Fibroblast of skin of left biceps (primary cell): Measurements from ENCODE around the gene RPL3.

Source experiments
- DNase-seq, 2 experiments: peaks; one replicate each; pipeline ENCODE4 v3.0.0-alpha.2; 2013; ENCODE audit warnings: low read depth in 2 of 2

RPL3 gene

GRCh38 chr22:39317084-39317774 lies 2.2 kb downstream of the RPL3 start:
- DNase-seq: no peak

- DNase-seq: peak in 1 of 2 experiments; percentile 69
These were observed 2.9 kb downstream of the RPL3 start for GRCh38 chr22:39316440-39317083.

DNA sequence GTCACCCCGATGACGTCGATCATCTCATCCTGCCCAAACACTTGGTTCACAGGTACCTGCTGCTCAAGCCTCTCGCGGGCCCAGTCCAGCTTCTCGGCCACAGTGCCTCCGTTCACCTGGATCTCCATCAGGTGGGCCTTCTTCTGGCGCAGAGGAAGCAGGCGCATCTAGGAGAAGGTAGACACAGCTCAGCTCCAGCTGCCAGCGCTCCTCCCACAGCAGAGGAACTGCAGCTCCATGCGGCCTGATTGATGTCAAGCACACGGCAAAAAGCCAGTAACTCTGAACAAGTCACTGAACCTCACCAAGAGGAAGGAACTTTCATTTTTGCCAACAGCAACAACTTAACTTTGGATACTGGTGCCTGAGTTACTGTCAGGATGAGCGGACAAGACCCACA lies 4.0 kb downstream of the RPL3 start:
- DNase-seq: no peak

DNA sequence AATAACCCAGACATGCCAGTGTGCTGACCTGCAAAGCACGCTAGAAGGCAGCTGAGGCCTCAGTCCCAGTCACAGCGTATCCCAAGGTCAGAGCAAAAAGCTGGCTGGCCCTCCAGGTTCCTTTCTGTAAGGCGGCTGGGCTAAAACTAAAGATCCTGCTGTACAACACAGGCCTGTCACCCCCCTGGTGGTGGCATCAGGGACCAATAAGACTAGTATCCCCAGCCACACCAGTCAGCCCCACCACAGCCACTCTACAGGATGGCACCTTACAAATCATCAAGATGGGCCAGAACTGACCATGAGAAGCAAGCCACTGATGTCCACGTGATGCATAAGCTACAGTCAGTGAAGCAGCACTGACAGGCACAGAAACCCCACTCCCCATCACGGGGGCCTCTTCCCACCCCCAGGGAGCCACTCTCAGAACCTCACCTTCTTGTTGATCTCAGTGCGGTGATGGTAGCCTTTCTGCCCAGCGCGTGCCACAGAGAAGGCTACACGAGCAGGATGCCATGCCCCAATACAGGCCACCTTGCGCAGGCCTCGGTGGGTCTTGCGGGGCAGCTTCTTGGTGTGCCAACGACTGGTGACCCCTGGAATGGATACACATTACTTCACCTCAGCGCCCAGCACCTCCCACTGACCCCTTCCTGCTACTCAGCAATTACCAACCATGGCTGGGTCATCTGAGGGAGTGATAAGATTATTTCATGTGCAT lies 5.0 kb downstream of the RPL3 start:
- no peak for DNase-seq

- DNase-seq: no peak
These were observed 6.0 kb downstream of the RPL3 start for GRCh38 chr22:39313258-39314001.

- no peak for DNase-seq
These were observed 7.0 kb downstream of the RPL3 start for GRCh38 chr22:39312410-39312809.

DNA sequence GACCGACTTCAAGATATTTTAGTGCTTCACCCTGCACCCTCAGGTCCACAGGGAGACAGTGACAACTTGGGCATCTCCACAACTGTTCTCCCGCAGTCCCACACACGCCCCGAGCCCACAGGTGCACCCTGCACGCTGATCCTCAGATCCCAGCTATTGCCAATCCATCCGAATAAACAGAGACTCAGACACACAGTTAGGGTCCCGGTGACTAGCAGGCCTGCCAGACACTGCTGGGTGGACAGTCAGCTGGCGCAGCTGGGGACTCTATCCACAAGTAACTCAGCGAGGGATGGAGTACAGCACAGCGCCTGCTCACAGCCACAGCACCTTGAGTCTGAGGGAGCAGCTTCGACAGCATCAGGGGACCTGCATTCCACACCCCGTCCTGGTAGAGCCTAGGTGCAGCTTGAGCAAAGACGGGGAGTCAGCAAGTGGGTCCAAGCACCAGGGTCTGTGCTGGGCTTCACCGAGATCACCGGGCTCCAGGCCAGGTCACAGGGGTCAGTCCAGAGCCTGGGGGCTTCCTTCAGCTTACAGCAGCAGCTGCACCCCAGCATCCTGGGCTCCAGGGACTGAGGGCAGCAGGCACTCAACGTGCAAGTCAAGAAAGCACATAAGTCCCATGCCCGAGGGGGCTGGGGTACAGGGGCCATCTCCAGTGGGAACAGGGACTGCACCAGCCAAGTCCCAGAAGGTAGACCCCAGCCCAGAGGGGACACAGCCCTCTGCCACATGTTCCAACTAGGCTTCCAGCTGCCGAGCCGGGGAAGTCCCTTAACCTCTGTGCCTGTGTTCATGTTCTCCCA lies 7.6 kb downstream of the RPL3 start:
- no peak for DNase-seq

- no peak for DNase-seq
These were observed 9.3 kb downstream of the RPL3 start for GRCh38 chr22:39309881-39310714.

GRCh38 chr22:39309364-39309861 lies 10.0 kb downstream of the RPL3 start:
- DNase-seq: no peak

DNA sequence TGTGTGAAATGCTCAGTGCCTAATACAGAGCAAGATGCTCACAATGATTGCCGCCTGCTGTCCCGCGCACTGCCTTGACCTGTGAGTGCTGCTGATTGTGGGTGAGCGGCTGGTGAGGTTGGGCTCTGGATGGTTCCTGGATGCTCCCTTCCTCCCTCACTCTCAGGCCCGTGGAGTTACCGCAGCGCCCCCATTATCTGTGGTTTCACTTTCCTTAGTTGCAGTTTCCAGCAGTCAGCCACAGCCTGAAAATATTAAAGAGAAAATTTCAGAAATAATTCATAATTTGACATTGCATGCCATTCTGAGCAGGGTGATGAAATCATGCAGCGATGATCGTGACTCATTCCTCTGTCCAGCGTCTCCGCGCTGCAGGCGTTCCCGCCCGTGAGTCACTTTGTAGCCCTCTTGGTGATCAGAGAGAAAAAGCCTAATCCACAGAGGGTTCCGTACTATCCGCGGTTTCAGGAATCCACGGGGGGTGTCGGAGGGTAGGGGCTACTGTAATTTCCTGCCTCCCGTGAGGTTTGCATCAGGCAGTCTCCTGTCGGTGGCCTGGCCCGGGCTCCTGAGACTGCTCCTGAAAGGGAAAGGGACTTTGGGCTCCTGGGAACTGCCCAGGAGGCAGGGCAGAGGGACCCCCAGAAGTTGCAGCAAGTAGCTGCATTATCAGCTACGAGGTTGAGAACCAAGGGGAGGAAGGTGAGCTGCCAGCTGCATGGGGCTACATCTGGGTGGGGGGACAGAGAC lies 10.6 kb downstream of the RPL3 start:
- DNase-seq: peak; percentile 92 to 93

DNA sequence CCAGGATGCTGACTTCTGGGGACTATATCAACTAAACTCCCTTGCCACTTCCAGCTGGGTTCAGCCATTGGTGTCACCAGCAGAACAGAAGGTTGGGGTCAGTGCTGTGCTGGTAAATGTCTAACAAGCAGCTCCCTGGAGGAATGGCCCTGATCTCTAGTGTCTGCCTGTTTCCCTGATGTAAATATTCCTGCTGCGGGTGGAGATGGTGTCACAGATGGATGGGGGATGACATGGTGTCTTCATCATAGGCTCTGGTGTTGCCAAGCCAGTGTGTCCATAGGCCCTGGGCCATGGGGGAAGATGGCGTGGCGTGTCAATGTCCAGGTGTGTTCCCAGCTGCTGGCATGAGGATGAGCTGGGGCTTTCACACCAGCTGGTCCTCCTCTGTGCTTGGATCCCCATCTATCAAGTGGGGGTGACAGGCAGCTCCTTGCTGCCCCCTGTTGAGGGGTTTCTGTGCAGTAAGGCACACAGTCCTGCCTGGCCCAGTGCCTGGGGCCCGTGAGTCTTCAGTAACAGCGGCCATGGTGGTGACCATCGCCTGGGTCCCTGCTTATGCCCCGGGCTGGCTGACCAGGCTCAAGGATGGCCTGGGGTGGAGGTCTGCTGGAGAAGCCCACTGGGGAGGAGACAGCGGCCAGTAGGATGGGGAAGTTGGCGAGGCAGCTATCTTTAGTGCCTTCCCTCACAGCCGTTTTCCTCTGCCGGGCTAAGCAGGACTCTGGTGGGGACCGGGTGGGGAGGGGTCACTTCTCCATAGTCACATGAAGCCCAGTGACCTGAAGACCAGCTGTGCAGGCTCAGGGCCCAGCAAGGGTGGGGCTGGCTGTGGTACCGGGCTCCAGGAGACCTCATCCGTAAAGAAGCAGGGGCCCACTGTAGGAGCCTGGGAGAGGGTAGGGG lies 12.7 kb downstream of the RPL3 start:
- no peak for DNase-seq

DNA sequence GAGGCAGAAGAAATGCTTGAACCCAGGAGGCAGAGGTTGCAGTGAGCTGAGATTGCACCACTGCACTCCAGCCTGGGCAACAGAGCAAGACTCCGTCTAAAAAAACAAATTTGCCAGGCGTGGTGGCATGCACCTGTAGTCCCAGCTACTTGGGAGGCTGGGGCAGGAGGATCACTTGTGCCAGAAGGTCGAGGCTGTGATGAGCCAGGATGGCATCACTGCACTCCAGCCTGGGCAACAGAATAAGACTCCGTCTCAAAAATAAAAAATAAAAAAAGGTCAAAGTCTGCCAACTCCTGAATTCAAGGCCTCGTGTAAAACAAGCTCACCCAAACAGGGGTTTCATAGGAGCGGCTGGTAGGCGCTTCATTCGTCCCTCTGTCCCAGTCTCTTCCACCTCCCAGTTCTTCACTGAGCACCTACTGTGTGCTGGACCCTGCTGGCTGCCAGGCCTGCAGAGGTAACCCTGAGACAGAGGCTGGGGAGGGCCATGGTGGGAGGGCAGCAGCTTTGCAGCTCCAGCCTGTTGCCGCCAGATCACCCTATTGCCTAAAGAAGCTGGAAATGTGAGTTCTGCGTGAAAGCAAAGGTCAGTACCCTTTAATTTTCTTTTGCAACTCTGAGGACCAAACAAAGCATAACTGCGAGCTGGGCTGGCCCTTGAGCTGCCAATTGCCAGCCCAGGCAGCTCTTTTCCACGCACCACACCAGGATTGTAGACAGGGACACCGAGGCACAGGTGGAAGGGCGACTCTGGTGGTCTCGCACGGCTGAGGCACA lies 15.3 kb downstream of the RPL3 start:
- DNase-seq: no peak

- DNase-seq: no peak
These were observed 16.1 kb downstream of the RPL3 start for GRCh38 chr22:39303358-39303757.

DNA sequence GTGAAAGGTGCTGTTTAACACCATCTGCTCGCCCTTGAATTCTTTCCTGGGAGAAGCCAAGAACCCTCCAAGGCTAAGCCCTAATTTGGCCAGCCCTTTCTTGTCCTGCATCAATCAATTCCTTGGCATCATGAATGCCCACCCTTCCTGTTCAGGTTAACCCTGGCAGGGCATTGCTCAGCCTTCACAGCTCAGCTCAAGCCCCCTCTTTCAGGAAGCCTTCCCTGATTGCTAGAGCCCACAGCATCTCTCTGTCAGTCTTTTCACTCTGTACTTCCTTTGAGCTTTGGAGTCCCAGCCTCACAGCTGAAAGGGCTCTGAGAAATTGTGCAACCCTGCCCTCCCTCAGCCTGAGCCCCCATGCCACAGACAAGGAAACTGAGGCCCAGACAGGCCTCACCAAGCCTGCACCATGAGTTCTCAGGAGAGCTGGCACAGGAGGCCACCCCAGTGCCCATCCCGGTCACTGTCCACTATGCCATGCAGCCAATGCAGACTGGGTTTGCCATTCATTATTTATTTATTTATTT lies 16.9 kb downstream of the RPL3 start:
- no peak for DNase-seq

- DNase-seq: no peak
These were observed 17.5 kb downstream of the RPL3 start for GRCh38 chr22:39301926-39302325.

GRCh38 chr22:39301108-39301507 lies 18.3 kb downstream of the RPL3 start:
- no peak for DNase-seq

- DNase-seq: no peak
These were observed 19.1 kb downstream of the RPL3 start for GRCh38 chr22:39300186-39300830.
